HEK293 (cell line): Measurements from ENCODE around the gene MSH4.

Experiments used
- CTCF ChIA-PET: fragments of 350-600 bp; formaldehyde crosslinking; extraction: SDS; loops from one replicate; lab custom pipeline; 2021; ENCODE audit warnings: antibody characterized with exemption; lab: Yijun Ruan, JAX
- POLR2A ChIA-PET: fragments of 300-600 bp; formaldehyde crosslinking; extraction: SDS; loops from one replicate; lab custom pipeline; 2020; ENCODE audit warnings: antibody characterized with exemption, inconsistent platforms; lab: Yijun Ruan, JAX
- H3K27ac ChIP-seq: fragments of 200-500 bp; sonication (Bioruptor generic); 2 replicates; pipeline ENCODE4 v1.5.1; 2014; ENCODE audit warnings: low read depth, low read length, control low read depth, inconsistent platforms; ENCODE audit errors: extremely low read depth
- H3K36me3 ChIP-seq, 2 experiments: fragments of 200-500 bp in 1 of 2; sonication (Bioruptor generic) in 1 of 2; 1 replicate in 1 of 2; 2 replicates in 1 of 2; pipeline ENCODE4 v1.5.1; 2014 to 2017; ENCODE audit warnings: inconsistent platforms in 2 of 2, low read length in 2 of 2; ENCODE audit not compliant: control insufficient read depth in 2 of 2, insufficient read depth in 1 of 2
- H3K4me1 ChIP-seq: fragments of 200-500 bp; sonication (Bioruptor generic); 2 replicates; pipeline ENCODE4 v1.5.1; 2014; ENCODE audit warnings: mild to moderate bottlenecking, low read length, inconsistent platforms; ENCODE audit not compliant: control insufficient read depth, insufficient read depth
- H3K4me3 ChIP-seq: 2 replicates; pipeline ENCODE4 v1.5.1; 2011; ENCODE audit warnings: low read depth, mild to moderate bottlenecking, control low read depth, low read length, moderate library complexity
- H3K9me3 ChIP-seq: fragments of 200-500 bp; sonication (Bioruptor generic); 2 replicates; pipeline ENCODE4 v1.5.1; 2014; ENCODE audit warnings: low read depth, low read length, inconsistent platforms; ENCODE audit not compliant: control insufficient read depth, insufficient read depth
- GFI1B ChIP-seq: fragments of 450-650 bp; formaldehyde crosslinking; IDR thresholded peaks from 2 replicates; pipeline ENCODE4 v1.5.1; 2016; ENCODE audit warnings: missing biosample characterization, missing genetic modification characterization
- HOXA7 ChIP-seq: sonication (generic); formaldehyde crosslinking; IDR thresholded peaks from 2 replicates; pipeline ENCODE4 v1.8.1; 2022; ENCODE audit warnings: missing genetic modification reagents, borderline replicate concordance
- SETDB1 ChIP-seq: IDR thresholded peaks from one replicate; pipeline ENCODE4 v1.6.1; 2017; ENCODE audit warnings: mild to moderate bottlenecking, low read length, moderate library complexity, mixed read lengths; ENCODE audit not compliant: insufficient read length
- SP3 ChIP-seq: fragments of 450-650 bp; formaldehyde crosslinking; IDR thresholded peaks from 2 replicates; pipeline ENCODE4 v1.5.1; 2016; ENCODE audit warnings: missing biosample characterization, missing genetic modification characterization
- ZFP69B ChIP-seq: fragments of 450-650 bp; formaldehyde crosslinking; IDR thresholded peaks from 2 replicates; pipeline ENCODE4 v1.5.1; 2016; ENCODE audit warnings: missing biosample characterization, missing genetic modification characterization
- ZNF10 ChIP-seq: fragments of 450-650 bp; formaldehyde crosslinking; IDR thresholded peaks from 2 replicates; pipeline ENCODE4 v1.5.1; 2017; ENCODE audit warnings: missing biosample characterization, missing genetic modification characterization
- ZNF175 ChIP-seq: fragments of 450-650 bp; formaldehyde crosslinking; IDR thresholded peaks from 2 replicates; pipeline ENCODE4 v1.5.1; 2016; ENCODE audit warnings: missing biosample characterization, missing genetic modification characterization
- ZNF202 ChIP-seq: fragments of 450-650 bp; formaldehyde crosslinking; IDR thresholded peaks from 2 replicates; pipeline ENCODE4 v1.5.1; 2016; ENCODE audit warnings: missing biosample characterization, missing genetic modification characterization, borderline replicate concordance
- ZNF350 ChIP-seq: fragments of 450-650 bp; formaldehyde crosslinking; IDR thresholded peaks from 2 replicates; pipeline ENCODE4 v1.5.0; 2017; ENCODE audit warnings: missing biosample characterization, mild to moderate bottlenecking, missing genetic modification characterization
- ZNF561 ChIP-seq: fragments of 450-650 bp; IDR thresholded peaks from 2 replicates; pipeline ENCODE4 v1.5.1; 2018; ENCODE audit warnings: missing biosample characterization, missing genetic modification characterization, borderline replicate concordance
- ZNF610 ChIP-seq: fragments of 450-650 bp; formaldehyde crosslinking; IDR thresholded peaks from 2 replicates; pipeline ENCODE4 v1.5.1; 2016; ENCODE audit warnings: missing biosample characterization, missing genetic modification characterization, borderline replicate concordance
- ZNF621 ChIP-seq: fragments of 450-650 bp; formaldehyde crosslinking; IDR thresholded peaks from 2 replicates; pipeline ENCODE4 v1.5.1; 2017; ENCODE audit warnings: missing biosample characterization, missing genetic modification characterization
- ZNF76 ChIP-seq: fragments of 450-650 bp; formaldehyde crosslinking; IDR thresholded peaks from 2 replicates; pipeline ENCODE4; 2016; ENCODE audit warnings: low read depth, missing biosample characterization, missing genetic modification characterization, borderline replicate concordance
- TF ChIP-seq, protein P1 (sequence below): fragments of 450-650 bp; formaldehyde crosslinking; IDR thresholded peaks from 2 replicates; pipeline ENCODE4 v1.5.1; 2017; ENCODE audit warnings: missing biosample characterization, missing genetic modification characterization
- TF ChIP-seq, protein P2 (sequence below): fragments of 450-650 bp; formaldehyde crosslinking; IDR thresholded peaks from 2 replicates; pipeline ENCODE4 v1.5.1; 2016; ENCODE audit warnings: missing biosample characterization, missing genetic modification characterization
- TF ChIP-seq, protein P3 (sequence below): fragments of 450-650 bp; formaldehyde crosslinking; IDR thresholded peaks from 2 replicates; pipeline ENCODE4 v1.5.1; 2016; ENCODE audit warnings: missing biosample characterization, missing genetic modification characterization
- TF ChIP-seq, protein P4 (sequence below): fragments of 450-650 bp; formaldehyde crosslinking; IDR thresholded peaks from 2 replicates; pipeline ENCODE4 v1.5.1; 2016; ENCODE audit warnings: missing biosample characterization, missing genetic modification characterization
- TF ChIP-seq, protein P5 (sequence below): fragments of 450-650 bp; formaldehyde crosslinking; IDR thresholded peaks from 2 replicates; pipeline ENCODE4 v1.5.1; 2016; ENCODE audit warnings: missing biosample characterization, missing genetic modification characterization
- TF ChIP-seq, protein P6 (sequence below): fragments of 450-650 bp; IDR thresholded peaks from 2 replicates; pipeline ENCODE4 v1.5.1; 2018; ENCODE audit warnings: missing biosample characterization, mild to moderate bottlenecking, missing genetic modification characterization
- TF ChIP-seq, protein P7 (sequence below): fragments of 450-650 bp; formaldehyde crosslinking; IDR thresholded peaks from 2 replicates; pipeline ENCODE4 v1.5.1; 2016; ENCODE audit warnings: missing biosample characterization, missing genetic modification characterization

Gene MSH4

DNA sequence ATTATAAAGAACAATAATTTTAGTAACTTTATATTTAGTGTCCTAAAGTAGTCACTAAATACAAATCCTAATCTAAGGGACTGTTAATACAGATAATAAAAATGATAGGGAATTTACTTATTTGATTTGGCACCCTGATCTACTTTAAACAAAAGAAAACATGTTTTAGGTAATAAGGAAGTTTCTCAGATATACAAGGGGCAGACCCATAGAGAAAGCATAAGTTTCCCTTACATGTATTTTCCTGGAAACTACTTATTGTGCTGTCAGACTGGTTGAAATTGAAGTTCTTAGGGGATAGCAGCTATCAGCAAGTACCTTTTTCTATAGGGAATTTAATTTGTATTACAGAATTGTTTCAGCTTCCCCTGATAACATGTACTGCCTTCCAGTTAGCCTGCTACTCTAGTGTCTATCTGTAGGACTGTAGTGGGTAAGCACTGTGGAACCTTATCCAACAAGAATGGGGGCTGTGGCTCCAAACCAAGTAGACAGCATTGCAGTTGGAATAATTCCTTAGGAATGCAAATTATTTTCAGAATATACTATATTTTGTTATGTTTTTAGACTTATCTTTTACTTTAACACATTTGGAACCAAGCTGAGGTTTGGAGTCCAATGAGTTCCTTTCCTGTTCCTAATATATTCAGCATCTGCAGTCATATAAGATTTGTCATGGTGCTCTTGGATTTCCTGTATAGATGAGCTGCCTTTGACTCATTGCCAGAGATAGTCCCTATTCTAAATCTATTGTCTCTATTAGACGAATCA, 14.7 kb downstream of the MSH4 start:
- no peaks in the 10 kb centered on the region for H3K9me3 ChIP-seq
- H3K4me3 ChIP-seq, result no peak overlapping the region
- H3K27ac ChIP-seq, result no peak overlapping the region
- H3K4me1 ChIP-seq, result no peaks in the 10 kb centered on the region
- POLR2A ChIA-PET, result no interaction called here
- CTCF ChIA-PET, result no interaction called here
- no peak for TF ChIP-seq ZNF610 (tag by site-specific recombination)
- TF ChIP-seq, protein P1, sequence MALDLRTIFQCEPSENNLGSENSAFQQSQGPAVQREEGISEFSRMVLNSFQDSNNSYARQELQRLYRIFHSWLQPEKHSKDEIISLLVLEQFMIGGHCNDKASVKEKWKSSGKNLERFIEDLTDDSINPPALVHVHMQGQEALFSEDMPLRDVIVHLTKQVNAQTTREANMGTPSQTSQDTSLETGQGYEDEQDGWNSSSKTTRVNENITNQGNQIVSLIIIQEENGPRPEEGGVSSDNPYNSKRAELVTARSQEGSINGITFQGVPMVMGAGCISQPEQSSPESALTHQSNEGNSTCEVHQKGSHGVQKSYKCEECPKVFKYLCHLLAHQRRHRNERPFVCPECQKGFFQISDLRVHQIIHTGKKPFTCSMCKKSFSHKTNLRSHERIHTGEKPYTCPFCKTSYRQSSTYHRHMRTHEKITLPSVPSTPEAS, result no peak
- TF ChIP-seq SETDB1, result no peak
- TF ChIP-seq, protein P2, sequence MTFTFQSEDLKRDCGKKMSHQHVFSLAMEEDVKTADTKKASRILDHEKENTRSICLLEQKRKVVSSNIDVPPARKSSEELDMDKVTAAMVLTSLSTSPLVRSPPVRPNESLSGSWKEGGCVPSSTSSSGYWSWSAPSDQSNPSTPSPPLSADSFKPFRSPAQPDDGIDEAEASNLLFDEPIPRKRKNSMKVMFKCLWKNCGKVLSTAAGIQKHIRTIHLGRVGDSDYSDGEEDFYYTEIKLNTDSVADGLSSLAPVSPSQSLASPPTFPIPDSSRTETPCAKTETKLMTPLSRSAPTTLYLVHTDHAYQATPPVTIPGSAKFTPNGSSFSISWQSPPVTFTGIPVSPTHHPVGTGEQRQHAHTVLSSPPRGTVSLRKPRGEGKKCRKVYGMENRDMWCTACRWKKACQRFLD (tag by site-specific recombination), result no peak
- TF ChIP-seq ZNF202 (tag by site-specific recombination), result no peak
- TF ChIP-seq, protein P3, sequence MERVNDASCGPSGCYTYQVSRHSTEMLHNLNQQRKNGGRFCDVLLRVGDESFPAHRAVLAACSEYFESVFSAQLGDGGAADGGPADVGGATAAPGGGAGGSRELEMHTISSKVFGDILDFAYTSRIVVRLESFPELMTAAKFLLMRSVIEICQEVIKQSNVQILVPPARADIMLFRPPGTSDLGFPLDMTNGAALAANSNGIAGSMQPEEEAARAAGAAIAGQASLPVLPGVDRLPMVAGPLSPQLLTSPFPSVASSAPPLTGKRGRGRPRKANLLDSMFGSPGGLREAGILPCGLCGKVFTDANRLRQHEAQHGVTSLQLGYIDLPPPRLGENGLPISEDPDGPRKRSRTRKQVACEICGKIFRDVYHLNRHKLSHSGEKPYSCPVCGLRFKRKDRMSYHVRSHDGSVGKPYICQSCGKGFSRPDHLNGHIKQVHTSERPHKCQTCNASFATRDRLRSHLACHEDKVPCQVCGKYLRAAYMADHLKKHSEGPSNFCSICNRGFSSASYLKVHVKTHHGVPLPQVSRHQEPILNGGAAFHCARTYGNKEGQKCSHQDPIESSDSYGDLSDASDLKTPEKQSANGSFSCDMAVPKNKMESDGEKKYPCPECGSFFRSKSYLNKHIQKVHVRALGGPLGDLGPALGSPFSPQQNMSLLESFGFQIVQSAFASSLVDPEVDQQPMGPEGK (tag by site-specific recombination), result no peak
- TF ChIP-seq, protein P4, sequence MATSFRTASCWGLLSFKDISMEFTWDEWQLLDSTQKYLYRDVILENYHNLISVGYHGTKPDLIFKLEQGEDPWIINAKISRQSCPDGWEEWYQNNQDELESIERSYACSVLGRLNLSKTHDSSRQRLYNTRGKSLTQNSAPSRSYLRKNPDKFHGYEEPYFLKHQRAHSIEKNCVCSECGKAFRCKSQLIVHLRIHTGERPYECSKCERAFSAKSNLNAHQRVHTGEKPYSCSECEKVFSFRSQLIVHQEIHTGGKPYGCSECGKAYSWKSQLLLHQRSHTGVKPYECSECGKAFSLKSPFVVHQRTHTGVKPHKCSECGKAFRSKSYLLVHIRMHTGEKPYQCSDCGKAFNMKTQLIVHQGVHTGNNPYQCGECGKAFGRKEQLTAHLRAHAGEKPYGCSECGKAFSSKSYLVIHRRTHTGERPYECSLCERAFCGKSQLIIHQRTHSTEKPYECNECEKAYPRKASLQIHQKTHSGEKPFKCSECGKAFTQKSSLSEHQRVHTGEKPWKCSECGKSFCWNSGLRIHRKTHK, result no peak
- TF ChIP-seq, protein P5, sequence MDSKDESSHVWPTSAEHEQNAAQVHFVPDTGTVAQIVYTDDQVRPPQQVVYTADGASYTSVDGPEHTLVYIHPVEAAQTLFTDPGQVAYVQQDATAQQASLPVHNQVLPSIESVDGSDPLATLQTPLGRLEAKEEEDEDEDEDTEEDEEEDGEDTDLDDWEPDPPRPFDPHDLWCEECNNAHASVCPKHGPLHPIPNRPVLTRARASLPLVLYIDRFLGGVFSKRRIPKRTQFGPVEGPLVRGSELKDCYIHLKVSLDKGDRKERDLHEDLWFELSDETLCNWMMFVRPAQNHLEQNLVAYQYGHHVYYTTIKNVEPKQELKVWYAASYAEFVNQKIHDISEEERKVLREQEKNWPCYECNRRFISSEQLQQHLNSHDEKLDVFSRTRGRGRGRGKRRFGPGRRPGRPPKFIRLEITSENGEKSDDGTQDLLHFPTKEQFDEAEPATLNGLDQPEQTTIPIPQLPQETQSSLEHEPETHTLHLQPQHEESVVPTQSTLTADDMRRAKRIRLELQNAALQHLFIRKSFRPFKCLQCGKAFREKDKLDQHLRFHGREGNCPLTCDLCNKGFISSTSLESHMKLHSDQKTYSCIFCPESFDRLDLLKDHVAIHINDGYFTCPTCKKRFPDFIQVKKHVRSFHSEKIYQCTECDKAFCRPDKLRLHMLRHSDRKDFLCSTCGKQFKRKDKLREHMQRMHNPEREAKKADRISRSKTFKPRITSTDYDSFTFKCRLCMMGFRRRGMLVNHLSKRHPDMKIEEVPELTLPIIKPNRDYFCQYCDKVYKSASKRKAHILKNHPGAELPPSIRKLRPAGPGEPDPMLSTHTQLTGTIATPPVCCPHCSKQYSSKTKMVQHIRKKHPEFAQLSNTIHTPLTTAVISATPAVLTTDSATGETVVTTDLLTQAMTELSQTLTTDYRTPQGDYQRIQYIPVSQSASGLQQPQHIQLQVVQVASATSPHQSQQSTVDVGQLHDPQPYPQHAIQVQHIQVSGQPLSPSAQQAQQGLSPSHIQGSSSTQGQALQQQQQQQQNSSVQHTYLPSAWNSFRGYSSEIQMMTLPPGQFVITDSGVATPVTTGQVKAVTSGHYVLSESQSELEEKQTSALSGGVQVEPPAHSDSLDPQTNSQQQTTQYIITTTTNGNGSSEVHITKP (tag by site-specific recombination), result no peak
- TF ChIP-seq, protein P6, sequence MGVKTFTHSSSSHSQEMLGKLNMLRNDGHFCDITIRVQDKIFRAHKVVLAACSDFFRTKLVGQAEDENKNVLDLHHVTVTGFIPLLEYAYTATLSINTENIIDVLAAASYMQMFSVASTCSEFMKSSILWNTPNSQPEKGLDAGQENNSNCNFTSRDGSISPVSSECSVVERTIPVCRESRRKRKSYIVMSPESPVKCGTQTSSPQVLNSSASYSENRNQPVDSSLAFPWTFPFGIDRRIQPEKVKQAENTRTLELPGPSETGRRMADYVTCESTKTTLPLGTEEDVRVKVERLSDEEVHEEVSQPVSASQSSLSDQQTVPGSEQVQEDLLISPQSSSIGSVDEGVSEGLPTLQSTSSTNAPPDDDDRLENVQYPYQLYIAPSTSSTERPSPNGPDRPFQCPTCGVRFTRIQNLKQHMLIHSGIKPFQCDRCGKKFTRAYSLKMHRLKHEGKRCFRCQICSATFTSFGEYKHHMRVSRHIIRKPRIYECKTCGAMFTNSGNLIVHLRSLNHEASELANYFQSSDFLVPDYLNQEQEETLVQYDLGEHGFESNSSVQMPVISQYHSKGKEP (tag by site-specific recombination), result no peak
- TF ChIP-seq GFI1B, result no peak
- no peak for TF ChIP-seq ZNF76 (tag by site-specific recombination)
- TF ChIP-seq ZFP69B (tag by site-specific recombination), result no peak
- no peak for TF ChIP-seq ZNF621
- no peak for TF ChIP-seq ZNF350 (tag by site-specific recombination)
- TF ChIP-seq ZNF10, result no peak
- no peak for TF ChIP-seq HOXA7 (CRISPR knock-in tag)
- TF ChIP-seq, protein P7, sequence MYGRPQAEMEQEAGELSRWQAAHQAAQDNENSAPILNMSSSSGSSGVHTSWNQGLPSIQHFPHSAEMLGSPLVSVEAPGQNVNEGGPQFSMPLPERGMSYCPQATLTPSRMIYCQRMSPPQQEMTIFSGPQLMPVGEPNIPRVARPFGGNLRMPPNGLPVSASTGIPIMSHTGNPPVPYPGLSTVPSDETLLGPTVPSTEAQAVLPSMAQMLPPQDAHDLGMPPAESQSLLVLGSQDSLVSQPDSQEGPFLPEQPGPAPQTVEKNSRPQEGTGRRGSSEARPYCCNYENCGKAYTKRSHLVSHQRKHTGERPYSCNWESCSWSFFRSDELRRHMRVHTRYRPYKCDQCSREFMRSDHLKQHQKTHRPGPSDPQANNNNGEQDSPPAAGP, result no peak
- TF ChIP-seq ZNF561, result no peak
- no peak for TF ChIP-seq SP3 (tag by site-specific recombination)
- TF ChIP-seq ZNF175, result no peak
- TF ChIP-seq, all 188 proteins: peak for 0
- no peaks in the 10 kb centered on the region; a peak in 1 of 3 replicates for H3K36me3 ChIP-seq
